Testis (tissue), 2 donors: ENCODE measurements around the gene ACSM6.
"Not testable (repeated sequence)": the region's sequence is repeated elsewhere in the genome, so short reads cannot be mapped to it uniquely, and the experiment has no call there.

ENCODE experiments used
- CTCF ChIP-seq, 3 experiments: fragments of 450-650 bp in 2 of 3; fragments of 200-600 bp in 1 of 3; sonication (generic) in 1 of 3; IDR thresholded peaks; one replicate each; pipeline ENCODE4 v1.5.1; 2016 to 2019; ENCODE audit warnings: antibody characterized with exemption in 3 of 3, mild to moderate bottlenecking in 2 of 3, moderate library complexity in 1 of 3
- POLR2A ChIP-seq: fragments of 450-650 bp; IDR thresholded peaks from one replicate; pipeline ENCODE4 v1.6.1; 2017; ENCODE audit warnings: antibody characterized with exemption, mild to moderate bottlenecking, moderate library complexity

- not testable (repeated sequence) for TF ChIP-seq CTCF (IDR thresholded peaks at IDR 0.05); POLR2A
These were observed 46.1 kb downstream of the ACSM6 start for GRCh38 chr10:95240096-95240495.
